Kidney (tissue), 14 donors: Measurements from ENCODE around the gene CTSE. TPM values are rescaled to one million over a fixed set of nuclear protein-coding genes. Genes with fewer than 3 reads are reported as not detected.

Experiments
- DNase-seq, 5 donors: peaks; one replicate each; pipeline ENCODE4 v3.0.0-alpha.2; 2013 to 2020
- FAIRE-seq: peaks from 2 replicates; lab custom pipeline; 2012; peaks lifted over from hg19 to GRCh38; lab: Jason Lieb, UNC
- H3K27ac ChIP-seq, 2 donors: one replicate each; pipeline ENCODE4 v1.7.0; 2013; ENCODE audit warnings: low read depth in 2 of 2, low read length in 2 of 2, inconsistent platforms in 1 of 2
- H3K27me3 ChIP-seq: one replicate; pipeline ENCODE4 v1.7.1; 2013; ENCODE audit warnings: low read length, inconsistent platforms; ENCODE audit not compliant: control insufficient read depth, insufficient read depth
- H3K36me3 ChIP-seq, 3 donors: one replicate each; pipeline versions ENCODE4 v1.7.0 to v1.7.1; 2013; ENCODE audit warnings: low read length in 3 of 3, control low read depth in 1 of 3, inconsistent platforms in 1 of 3; ENCODE audit not compliant: insufficient read depth in 3 of 3, control insufficient read depth in 2 of 3
- H3K4me1 ChIP-seq, 3 donors: one replicate each; pipeline versions ENCODE4 v1.7.0 to v1.7.1; 2013; ENCODE audit warnings: low read length in 3 of 3, inconsistent platforms in 1 of 3, low read depth in 1 of 3; ENCODE audit not compliant: control insufficient read depth in 2 of 3, insufficient read depth in 2 of 3
- H3K4me3 ChIP-seq, 3 donors: one replicate each; pipeline versions ENCODE4 v1.7.0 to v1.8.1; 2013; ENCODE audit warnings: low read length in 3 of 3, control low read depth in 1 of 3, inconsistent platforms in 1 of 3
- H3K9ac ChIP-seq, 3 donors: one replicate each; pipeline versions ENCODE4 v1.7.0 to v1.7.1; 2013; ENCODE audit warnings: low read length in 3 of 3, control low read depth in 1 of 3, inconsistent platforms in 1 of 3
- H3K9me3 ChIP-seq, 3 donors: one replicate each; pipeline versions ENCODE4 v1.7.0 to v1.7.1; 2013; ENCODE audit warnings: low read length in 3 of 3, control low read depth in 1 of 3, inconsistent platforms in 1 of 3; ENCODE audit not compliant: control insufficient read depth in 2 of 3, insufficient read depth in 1 of 3
- intact Hi-C: fragments of 100-400 bp; cut with DNase I; formaldehyde crosslinking; loops from one replicate; pipeline ENCODE4 v1.11.1; 2022
- polyA plus RNA-seq: library from polyadenylated mRNA; stranded (reverse); fragments of 350-450 nt; fragmentation: Illumina TruSeq; extraction: RNeasy Lipid Tissue Mini Kit (QIAGEN cat#74804); gene quantifications from one replicate; pipeline ENCODE4 v1.2.3, GENCODE V29; 2014; ENCODE audit warnings: low read depth, low replicate concordance; ENCODE audit not compliant: insufficient read depth
- total RNA-seq: library from RNA; stranded (reverse); fragmentation: NEBNext Ultra II Directional; extraction: Animal tissue kit (Norgen Biotek cat#: 25700); gene quantifications from one replicate; pipeline ENCODE4 v1.2.1, GENCODE V29; 2021
- TF ChIP-seq, protein P1 (sequence below): IDR thresholded peaks from 3 replicates; pipeline ENCODE4 v1.5.1; 2012; ENCODE audit warnings: mild to moderate bottlenecking, moderate library complexity, borderline replicate concordance; ENCODE audit not compliant: insufficient read depth; ENCODE audit errors: extremely low read depth
- donor health status: control.
- donor health status: control.
- donor health status: control.
- donor health status: control.
- donor health status: control.
- donor health status: DM: yes; HTN: yes; CAD: no.
- donor health status: Normal renal cell carcinoma (clear cell type).

Gene CTSE
- total and polyA plus RNA-seq, 2 donors from 2014 or later = 1.6 TPM; not detected in 1

GRCh38 chr1:206029484-206029883, 5.8 kb upstream of the CTSE start:
- TF ChIP-seq, protein P1, sequence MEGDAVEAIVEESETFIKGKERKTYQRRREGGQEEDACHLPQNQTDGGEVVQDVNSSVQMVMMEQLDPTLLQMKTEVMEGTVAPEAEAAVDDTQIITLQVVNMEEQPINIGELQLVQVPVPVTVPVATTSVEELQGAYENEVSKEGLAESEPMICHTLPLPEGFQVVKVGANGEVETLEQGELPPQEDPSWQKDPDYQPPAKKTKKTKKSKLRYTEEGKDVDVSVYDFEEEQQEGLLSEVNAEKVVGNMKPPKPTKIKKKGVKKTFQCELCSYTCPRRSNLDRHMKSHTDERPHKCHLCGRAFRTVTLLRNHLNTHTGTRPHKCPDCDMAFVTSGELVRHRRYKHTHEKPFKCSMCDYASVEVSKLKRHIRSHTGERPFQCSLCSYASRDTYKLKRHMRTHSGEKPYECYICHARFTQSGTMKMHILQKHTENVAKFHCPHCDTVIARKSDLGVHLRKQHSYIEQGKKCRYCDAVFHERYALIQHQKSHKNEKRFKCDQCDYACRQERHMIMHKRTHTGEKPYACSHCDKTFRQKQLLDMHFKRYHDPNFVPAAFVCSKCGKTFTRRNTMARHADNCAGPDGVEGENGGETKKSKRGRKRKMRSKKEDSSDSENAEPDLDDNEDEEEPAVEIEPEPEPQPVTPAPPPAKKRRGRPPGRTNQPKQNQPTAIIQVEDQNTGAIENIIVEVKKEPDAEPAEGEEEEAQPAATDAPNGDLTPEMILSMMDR = no peak
- intact Hi-C loops = no loop called here
- Histone ChIP-seq H3K9ac (no peak overlapping the region), H3K36me3 (no peaks in the 10 kb centered on the region), H3K9me3 (no peaks in the 10 kb centered on the region), H3K4me1 (peaks cover 0 to 4% (median 3%) of the 10 kb centered on the region in 3 donors), H3K27ac (no peak overlapping the region), H3K27me3 (no peaks in the 10 kb centered on the region), H3K4me3 (no peak overlapping the region)
- no peak for DNase-seq
- FAIRE-seq = no peak

DNA sequence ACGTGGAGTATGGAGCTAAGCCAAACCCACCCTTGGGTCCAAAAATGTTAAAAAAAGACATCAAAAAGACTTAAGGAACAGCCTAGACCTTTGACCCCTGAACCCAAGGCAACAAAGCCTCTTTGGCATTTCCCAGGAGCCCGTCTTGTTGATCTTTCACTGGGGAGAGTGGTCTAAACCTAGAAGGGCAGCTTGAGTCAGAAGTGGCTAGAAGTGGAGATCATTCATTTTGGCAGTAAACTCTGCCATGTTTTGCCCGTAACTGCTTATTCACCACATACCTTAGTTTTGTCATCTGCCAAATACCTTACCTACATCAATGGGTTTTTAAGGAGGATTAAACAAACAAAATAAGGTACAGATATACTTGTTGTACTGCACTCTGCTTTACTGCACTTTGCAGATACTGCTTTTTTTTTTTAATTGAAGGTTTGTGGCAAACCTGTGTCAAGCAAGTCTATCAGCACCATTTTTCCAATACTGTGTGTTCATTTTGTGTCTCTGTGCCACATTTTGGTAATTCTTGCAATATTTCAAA, 1.7 kb upstream of the CTSE start:
- DNase-seq = no peak
- Histone ChIP-seq H3K27me3 (no peaks in the 10 kb centered on the region), H3K9ac (no peak overlapping the region), H3K4me3 (no peak overlapping the region), H3K27ac (no peak overlapping the region), H3K4me1 (peaks cover 0 to 3% (median 0%) of the 10 kb centered on the region in 3 donors), H3K9me3 (no peaks in the 10 kb centered on the region), H3K36me3 (no peaks in the 10 kb centered on the region)
- intact Hi-C loops = no loop called here
- TF ChIP-seq, protein P1 = no peak
- FAIRE-seq = no peak

- no peak overlapping the region for H3K4me3 ChIP-seq
- no peak overlapping the region for H3K27ac ChIP-seq
These were observed 929 bp downstream of the CTSE start for GRCh38 chr1:206022766-206023165.

More at GRCh38 chr1:206022766-206023165, 929 bp downstream of the CTSE start:
- no peak overlapping the region for H3K9ac ChIP-seq
- no peaks in the 10 kb centered on the region for H3K36me3 ChIP-seq
- intact Hi-C loops = no loop called here
- FAIRE-seq = no peak
- no peaks in the 10 kb centered on the region for H3K27me3 ChIP-seq
- no peak for DNase-seq
- TF ChIP-seq, protein P1 = no peak
- H3K4me1 ChIP-seq = no peaks in the 10 kb centered on the region
- H3K9me3 ChIP-seq = no peaks in the 10 kb centered on the region
